C4-2B (cell line): ENCODE data around the gene UNCX.

ENCODE experiments used
- CTCF ChIP-seq: fragments of 450-650 bp; conservative IDR thresholded peaks from 2 replicates; pipeline ENCODE4 v1.5.1; 2017; ENCODE audit warnings: mild to moderate bottlenecking
- ZFX ChIP-seq: fragments of 450-650 bp; IDR thresholded peaks from 2 replicates; pipeline ENCODE4 v1.6.1; 2017

DNA sequence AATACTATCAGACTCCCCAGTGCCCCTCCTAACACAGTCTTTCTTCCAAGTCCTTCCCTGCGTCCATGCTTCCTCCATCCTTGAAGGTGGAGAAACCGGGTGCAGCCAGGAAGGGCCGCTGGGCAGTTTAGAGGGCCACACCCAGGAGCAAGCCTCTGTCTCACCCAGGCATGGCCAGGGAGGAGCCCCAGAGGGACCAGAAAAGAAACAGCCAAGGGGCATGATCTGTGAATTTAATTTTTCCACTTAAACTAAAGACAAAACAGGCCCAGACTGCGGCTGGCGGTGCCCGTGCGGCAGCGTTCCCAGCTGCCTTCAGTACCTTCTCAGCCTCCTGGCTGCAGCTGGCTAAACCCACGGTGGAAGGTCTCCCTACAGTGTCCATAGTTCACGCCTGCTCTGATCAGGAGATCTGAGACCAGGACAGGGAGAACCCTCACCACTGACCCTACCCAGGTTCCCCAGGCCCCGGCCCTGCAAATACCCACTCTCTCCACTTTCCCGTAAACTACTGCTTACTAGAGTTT, 12.9 kb downstream of the UNCX start:
- no peak for TF ChIP-seq CTCF
- no peak for TF ChIP-seq ZFX
